ENCODE data around the gene HELZ2.

Gene HELZ2

GRCh38 chr20:63538204-63539091, 35.6 kb downstream of the HELZ2 start:
- peak; percentile 38 for DNase-seq (ENCODE audit: low spot score)

GRCh38 chr20:63537525-63538203, 36.4 kb downstream of the HELZ2 start:
- DNase-seq (ENCODE audit: low spot score), result peak; percentile 94

DNA sequence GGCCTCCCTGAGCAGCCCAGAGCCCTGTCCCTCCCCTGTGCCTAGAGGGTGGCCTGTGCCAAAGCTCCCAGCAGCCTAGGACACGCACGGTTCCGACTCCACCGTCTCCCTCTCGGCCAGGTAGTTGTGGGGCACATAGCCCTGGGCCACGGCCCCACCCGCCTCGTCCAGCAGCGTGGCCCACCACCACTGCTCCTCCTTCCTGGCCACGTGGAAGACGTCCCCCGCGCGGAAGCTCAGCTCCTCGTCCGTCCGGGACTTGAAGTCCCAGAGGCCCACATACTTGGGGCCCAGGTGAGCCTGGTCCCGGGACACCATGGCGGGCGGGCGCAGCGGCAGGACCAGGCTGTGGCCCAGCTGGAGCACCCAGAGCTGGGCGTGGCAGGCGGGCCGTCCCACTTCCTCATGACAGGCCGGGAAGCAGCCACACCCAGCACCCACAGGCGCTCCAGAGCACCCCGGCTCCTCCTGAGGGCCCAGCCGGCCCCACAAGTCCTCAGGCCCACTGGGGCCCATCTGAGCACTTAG, 37.0 kb downstream of the HELZ2 start, which contains the start of gene PTK6:
Gene PTK6, minus strand, starts transcription at position 380 of the 528 bp plus-strand sequence. Its CDS starts 62 bp downstream, at position 318.
- DNase-seq (ENCODE audit: low spot score), result no peak

GRCh38 chr20:63536241-63536977, 37.6 kb downstream of the HELZ2 start:
- DNase-seq (ENCODE audit: low spot score), result no peak

DNA sequence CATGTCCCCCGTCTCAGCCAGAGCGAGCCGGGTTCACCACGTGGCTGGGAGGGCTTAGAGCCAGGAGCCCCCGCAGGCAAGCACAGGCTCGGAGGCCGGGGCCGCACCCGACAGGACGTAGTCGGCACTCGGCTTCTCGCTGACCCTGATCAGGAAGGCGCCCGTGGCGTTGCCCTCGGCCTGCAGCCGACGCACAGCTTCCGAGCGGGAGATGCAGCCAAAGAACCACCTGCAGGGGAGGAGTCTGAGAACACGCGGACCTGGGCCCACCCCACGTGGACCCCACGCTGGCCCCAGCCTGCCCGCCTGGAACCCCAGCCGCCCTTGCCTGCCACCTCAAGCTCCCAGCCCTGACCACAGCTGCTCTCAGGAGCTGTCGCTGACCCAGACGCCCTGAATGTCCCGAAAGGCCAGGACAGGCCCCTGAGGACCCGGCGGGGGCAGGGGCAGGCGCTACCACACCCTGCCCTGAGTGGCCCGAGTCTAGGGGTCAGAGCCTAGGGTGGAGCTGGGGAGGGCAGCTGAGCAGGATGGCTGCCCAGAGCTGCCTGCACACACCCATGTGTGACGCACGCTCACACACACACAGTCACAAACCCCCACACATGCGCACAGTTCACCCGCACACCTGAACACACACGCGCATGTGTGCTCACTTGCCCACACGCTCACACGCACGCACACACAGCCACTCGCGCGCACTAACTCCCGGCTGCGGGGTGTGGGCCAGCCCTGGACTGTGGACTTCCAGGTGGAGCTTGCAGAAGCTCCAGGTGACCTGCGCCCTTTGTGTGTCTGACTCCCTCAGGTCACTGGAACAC, 39.0 kb downstream of the HELZ2 start:
- no peak for DNase-seq (ENCODE audit: low spot score)

DNA sequence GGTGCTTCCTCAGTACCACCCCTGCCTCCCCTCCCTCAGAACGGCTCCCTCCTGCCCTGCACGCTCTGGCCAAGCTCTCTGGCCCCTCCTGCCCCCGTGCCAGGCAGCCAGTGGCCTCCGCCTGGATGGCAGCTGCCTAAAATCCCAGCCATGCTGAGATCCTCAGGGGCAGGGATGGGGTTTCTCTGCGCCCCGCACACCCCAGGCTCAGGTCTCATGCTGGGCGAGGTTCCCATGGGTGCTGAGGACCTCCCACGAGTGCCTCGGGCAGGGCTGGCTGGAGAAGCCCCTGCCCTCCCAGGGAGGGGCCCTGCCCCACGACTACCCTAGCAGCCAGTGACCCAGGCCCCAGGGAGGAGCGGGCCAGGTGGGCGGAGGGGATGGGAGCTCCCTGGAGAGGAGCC, 39.6 kb downstream of the HELZ2 start:
- no peak for DNase-seq (ENCODE audit: low spot score)

GRCh38 chr20:63533871-63534393, 40.1 kb downstream of the HELZ2 start:
- DNase-seq (ENCODE audit: low spot score), result no peak

DNA sequence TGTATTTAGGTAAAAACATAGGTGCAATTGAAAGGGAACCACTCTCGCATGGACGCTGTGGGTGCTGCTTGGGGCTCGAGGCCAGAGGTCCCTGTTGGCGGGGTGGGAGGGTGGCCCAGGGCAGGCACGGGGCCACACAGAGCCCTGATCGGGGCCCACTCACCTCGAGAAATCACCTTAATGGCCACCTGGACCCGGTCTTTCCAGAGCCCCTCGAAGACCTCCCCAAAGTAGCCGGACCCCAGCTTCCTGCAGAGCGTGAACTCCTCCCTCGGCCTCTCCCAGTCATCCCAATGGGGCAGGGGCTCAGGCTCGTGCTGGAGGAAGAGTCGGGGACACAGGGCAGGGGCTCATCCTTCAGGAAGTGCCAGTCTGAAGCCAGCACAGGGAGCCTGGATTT, 40.7 kb downstream of the HELZ2 start:
- DNase-seq (ENCODE audit: low spot score), result no peak

GRCh38 chr20:63532449-63532971, 41.5 kb downstream of the HELZ2 start:
- no peak for DNase-seq (ENCODE audit: low spot score)

- no peak for DNase-seq (ENCODE audit: low spot score)
Observed at GRCh38 chr20:63531686-63532448, 42.2 kb downstream of the HELZ2 start.

- no peak for DNase-seq (ENCODE audit: low spot score)
Observed at GRCh38 chr20:63530788-63531160, 43.3 kb downstream of the HELZ2 start.

DNA sequence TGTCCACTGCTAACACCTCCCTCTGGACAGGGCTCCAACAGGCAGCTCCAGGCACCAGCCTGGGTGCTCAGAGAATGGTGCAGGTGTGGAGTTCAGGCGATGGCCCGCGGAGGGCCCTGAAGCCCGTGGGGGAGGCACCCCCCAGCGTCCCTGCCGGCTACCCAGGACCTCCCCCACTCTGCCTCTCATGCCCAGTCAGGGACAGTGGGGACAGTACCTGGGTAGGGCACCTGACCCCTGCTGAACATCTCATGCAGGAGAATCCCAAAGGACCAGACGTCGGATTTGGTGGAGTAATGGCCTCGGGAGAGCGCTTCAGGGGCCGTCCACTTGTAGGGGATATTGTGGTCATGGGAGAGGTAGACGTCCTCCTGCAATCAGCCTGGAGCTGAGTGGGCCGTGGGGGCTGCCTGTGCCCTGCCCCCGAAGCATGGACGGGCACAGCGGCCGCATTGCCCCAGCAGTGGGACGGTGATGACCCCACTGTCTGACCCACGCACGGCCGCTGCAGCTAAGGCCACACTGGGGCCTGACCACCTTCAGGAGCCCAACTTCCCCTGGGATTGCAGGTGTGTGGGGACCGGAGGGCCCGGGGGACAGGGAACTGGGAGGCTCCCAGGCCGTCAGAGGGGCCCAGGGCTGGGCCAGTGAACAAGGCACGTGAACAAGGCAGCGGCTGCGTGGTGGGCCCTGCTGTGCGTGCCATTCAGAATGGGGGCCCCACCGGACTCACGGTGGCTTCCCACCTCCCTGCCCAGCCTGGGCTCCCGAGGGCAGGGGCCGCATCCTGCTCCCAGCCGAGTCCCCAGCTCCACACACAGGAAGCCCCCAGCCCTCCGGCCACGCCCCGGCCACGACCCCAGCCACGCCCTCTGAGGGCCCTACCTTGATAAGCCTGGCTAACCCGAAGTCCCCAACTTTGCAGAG, 43.9 kb downstream of the HELZ2 start:
- DNase-seq (ENCODE audit: low spot score), result no peak

DNA sequence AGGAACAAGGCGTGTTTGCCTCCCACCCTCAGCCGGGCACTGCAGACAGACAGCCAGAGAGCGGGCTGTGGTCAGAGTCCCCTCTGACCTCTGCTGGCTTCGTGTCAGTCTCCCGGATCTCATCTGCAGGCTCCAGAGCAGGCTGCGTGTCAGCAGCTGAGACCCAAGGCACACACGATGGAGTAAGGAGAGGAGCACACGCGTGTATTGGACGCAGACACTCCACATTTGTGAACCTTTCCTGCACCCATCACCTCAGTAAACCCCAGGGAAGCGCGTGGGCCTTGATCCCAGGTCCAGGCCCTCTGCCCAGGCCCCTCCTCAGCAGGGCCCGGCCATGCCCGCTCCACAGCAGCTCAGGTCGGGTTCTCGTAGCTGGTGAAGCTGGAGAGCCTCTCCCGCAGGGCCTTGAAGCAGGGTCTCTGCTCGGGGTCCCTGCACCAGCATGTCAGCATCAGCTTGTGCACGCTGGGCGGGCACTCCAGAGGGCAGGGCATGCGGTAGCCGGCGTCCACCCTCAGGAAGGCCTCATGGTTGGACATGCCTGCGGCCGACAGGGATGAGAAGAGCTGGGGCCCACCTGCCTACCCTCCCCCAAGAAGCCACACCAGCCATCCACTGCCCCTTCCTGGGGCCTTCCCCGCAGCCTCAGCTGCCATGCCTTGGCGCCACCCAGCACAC, 44.7 kb downstream of the HELZ2 start:
- no peak for DNase-seq (ENCODE audit: low spot score)

DNA sequence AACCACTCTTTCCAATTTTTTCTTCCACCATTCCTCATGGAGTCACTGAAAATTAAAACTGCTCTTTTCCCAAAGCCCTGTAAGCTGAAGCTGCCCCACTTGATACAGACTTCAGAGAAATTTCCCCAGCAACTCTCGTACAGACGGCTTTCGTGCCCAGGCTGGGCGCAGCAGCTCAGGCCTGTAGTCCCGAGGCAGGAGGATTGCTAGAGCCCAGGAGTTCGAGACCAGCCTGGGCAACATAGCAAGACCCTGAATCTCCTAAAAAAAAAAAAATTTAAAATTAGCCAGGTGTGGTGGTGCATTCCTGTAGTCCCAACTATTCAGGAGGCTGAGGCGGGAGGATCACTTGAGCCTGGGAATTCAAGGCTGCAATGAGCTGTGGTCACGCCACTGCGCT, 46.9 kb downstream of the HELZ2 start:
- DNase-seq (ENCODE audit: low spot score), result no peak

- no peak for DNase-seq (ENCODE audit: low spot score)
Observed at GRCh38 chr20:63525971-63526370, 48.1 kb downstream of the HELZ2 start.

- DNase-seq (ENCODE audit: low spot score), result no peak
Observed at GRCh38 chr20:63525185-63525584, 48.9 kb downstream of the HELZ2 start.
